KG1 (cell line): Measurements from ENCODE around the gene COPZ2.
"Not testable (repeated sequence)": the region's sequence is repeated elsewhere in the genome, so short reads cannot be mapped to it uniquely, and the experiment has no call there.

Source experiments
- DNase-seq: peaks from one replicate; lab custom pipeline; 2025; lab: John Stamatoyannopoulos, UW

Gene COPZ2

DNA sequence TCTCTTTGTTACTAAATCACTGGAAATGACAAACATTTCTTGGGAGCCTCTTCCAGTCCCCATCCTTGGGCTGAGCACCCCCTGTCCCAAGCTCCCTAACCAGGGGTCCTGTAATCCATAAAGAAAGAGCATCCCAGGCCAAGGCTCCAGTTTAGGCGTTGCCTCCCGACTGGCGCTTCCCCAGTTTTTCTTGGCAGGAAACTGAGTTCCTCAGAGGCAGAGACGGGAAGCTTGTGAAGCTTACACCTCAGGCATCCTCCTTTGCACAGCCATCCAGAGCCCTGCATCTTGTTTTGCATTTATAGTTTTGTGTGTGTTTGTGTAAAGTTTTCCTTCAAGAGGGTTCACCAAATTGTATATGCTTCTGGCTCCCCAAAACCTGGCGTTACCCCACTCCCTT, 7.1 kb downstream of the COPZ2 start:
- no peak for DNase-seq

DNA sequence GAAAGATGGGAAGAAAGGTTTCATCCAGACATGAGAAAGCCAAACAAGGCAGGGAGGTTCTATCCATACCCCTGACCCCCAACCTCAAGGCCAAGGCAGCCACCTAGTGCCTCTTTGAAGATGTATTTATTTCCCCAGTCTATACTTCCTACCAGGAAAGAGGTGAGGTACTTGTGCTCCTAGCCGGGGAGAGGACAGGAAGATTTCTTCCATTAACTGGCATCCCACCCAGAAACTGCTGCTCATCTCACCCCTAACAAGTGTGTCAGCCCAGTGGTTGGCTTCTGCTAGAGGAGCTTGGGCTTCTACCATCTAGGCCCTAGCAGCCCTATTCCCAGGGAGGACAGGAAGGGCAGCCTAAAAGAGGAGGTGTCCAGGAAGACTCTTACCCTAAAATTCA, 8.9 kb downstream of the COPZ2 start:
- DNase-seq: no peak

DNA sequence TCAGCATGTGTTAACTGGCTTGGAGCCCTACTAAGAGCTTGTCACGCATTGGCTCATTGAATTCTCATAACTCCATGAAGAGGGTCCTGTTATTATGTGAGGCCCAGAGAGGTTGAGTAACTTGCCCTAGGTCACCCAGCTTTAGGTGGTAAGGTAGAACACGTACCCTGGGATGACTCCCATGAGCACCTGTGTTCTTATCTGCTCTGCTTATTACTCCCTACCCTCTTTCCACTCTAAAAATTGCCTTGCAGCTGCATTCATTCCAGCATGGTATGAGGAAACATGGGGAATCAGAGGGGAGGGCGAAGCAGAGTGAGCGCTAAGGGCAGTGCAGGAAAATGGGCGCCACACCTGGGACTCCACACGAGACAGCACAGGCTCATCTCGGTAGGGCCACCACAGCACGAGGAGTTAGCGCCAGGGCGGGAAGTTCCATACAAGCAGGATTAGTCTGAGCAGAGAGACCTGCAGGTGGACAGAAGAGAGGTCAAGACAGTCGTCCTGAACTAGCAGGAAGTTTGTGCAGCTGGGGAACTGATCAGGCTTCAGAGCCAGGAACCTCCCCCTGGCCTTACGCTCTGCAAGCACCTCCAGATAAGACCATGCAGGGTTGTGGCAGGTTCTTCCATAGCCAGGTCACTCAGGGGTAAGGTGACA, 10.1 kb downstream of the COPZ2 start:
- DNase-seq: no peak

DNA sequence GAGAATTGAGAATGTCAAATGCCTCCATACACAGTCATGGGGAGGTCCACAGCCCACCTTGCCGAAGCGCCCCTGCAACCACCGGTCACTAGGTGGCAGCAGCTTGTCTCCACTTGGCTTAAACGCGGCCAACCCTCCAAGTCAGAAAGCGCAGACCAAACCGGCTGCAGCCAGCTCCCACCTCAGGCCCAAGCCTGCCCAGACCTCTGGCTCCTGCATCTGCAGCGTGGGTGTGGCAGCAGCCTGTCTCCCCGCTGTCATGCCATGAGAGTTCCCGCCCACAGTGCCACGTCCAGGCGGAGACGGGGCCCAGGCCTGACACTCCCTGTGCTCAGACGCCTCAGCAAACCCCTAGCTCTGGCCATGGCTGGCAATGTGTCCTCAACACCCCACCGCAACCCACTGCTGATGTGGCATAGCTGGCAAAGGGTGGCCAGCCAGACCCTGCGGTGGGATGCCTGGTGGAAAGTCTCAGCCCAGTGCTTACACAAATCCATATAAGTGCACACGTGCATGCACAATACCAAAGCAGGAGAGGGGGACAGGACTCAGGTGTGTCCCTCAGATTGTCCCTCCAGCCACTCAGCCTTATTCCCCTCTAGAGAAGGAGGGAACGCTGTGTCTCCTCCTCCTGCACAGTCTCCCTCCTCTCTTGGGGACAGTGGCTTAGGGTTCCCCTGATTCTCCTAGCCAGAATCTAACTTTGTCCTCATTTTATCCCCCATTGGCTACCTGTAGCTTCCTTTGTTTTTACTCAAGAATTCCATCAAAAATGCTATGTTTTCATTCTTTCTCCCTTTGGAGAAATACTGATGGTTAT, 10.9 kb downstream of the COPZ2 start:
- DNase-seq: peak; percentile 26

DNA sequence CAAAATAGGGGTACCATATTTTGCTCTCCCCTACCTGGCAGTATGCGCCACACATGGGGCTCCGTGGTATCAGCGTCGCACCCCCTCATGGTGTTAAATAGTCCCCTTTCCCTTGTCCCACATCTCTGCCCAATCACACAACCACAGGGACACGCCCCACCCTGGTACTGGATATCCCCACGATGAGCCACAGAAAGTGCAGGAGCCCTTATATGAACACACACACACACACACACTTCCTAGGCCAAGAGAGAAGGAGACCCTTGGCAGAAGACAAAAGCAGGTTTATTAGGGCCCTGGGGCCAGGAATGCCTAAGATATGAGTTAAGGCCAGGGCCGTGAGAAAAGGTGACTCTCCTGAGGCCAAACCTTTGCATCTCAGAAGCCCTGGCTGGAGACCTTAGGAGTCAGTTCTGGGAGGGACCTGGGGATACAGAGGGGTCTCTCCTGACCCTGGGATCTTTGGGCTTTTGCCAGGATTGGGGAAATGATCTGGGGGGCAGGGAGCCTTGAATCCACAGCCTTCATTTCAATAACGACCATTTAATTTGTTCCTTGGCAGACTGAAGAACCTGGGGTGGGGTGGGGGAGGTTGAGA, 11.6 kb downstream of the COPZ2 start:
- DNase-seq: no peak

DNA sequence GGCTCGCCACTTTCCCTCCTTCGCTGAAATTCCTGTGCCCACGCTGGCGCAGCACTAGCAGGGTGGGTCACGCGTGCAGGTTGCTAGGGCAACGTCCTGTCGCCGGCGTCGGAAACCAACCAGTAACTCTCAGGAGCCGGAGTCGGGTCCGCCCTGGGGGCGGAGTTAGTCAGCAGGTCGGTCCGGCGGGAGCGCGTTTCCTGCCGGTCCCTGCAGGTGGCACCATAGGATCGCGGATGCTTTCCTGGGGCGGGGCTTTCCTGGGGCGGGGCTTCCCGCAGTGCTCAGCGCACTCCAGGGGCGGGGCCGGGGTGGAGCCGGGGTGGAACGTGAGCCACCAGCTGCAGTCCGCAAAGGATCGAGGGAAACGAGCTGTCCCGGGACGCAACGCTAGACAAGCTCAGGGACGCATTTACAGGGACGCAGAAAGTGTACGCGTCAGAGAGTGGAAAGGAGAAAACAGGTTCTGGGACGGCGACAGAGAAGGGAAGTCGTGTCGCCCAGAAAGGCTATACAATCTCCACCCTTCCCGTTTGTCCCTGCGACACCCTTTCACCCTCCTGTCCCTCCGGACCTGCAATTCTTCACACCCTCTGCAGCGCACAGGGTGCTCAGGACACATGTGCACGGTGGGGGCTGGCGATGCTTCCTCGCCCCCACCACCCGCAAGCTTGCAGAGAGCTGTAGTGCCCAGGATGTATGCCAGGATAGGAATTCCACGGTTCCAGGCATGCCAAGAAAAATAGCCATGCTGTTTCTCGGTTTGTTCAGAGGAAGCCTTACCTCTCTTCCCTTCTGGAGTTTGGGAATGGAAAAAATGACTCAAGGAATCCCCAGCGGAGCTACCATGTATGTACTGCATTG, 12.3 kb downstream of the COPZ2 start:
- peak; percentile 92 for DNase-seq

DNA sequence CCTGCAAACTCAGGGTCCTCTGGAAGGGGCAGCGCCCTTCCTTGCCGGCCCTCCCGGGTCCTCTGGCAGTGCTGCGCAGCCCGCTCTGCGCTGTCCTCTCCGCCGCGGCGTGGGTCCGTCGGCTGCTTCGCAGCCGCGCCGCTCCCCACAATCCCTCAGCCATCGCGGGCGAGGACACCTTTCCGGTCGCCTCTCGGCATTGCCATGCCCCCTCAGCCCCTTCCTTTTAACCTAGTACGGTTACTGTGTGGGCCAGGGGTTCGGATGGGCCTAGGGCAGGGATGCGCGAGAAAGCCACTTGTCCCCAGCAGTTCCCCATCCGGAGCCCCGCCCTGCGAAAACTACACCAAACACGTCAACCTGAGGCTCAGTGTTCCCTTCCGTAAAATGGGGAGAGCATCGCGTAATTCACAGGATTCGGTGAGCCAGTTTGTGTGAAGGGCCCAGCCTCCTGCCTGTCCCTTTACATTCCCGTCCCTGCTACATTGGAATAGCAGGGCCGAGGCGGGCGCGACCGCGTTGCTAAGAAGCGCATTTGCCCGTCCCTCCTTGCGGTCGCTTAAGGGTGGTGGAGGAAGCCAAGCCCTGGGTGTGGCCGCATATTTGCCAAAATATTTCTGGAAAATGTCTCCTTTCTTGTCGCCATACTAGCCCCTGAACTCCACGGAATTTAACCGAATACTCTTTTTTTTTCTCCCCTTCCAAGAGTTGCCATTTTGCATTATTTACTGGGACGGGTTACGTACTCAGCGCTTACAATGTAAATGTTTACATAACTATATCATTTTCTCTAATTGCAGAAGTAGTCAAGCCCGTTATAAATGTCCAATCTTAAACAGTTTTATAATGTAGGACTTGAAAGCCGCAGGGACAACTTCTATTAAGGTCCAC, 13.2 kb downstream of the COPZ2 start:
- DNase-seq: no peak

DNA sequence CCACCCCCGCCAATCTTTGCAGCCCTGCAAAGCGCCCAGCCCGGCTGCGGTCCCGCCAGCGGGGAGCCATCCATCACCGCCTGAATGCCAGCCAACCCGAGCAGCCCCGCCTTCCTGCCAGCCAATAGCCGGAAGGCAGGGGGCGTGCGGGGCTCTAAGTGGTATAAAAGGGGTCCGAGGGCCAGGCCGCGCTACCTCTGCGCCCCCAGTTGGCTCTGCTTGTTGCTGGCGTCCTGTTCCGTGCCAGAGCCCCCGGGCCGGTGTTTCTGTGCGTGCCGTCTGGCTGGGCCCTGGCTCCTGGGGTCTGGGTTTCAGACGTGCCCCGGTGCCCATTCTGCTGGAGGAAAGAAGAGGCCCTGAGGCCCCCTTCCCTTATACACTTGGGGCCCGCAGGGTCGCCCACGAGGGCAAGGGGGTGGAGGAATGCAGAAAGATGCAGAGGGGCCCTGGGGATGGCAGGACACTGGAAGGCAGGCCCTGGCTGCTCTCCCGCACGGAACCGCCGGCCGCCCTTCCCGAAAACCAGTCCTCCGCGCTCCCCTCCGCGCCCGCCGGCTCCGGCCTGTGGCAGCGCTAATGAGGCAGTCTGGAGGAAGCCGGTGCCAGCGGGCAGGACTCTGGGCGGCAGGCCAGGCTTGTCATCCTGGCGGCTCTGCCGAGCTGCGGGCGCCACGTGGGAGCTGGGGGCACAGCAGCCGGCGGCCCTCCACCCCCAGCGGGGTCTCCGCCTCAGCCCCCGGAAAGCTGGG, 14.0 kb downstream of the COPZ2 start:
- no peak for DNase-seq

DNA sequence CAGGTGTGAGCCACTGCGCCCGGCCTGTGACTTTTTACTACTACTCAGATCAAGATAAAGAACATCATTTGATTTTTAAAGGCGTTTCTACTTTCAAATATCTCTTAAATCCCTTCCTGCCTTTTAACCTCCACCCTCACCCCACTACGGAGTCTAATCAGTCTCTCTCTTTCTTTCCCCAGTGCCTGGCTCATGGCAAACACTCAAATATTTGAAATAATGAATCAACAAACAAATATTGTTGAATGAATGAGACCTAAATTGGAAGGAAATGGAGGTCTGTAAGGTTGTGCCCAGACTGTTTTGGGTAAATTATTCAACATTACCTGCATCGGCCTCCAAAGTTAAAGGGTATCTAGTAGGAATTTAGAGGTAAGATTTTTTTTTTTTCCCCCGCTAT, 14.7 kb downstream of the COPZ2 start:
- no peak for DNase-seq

DNA sequence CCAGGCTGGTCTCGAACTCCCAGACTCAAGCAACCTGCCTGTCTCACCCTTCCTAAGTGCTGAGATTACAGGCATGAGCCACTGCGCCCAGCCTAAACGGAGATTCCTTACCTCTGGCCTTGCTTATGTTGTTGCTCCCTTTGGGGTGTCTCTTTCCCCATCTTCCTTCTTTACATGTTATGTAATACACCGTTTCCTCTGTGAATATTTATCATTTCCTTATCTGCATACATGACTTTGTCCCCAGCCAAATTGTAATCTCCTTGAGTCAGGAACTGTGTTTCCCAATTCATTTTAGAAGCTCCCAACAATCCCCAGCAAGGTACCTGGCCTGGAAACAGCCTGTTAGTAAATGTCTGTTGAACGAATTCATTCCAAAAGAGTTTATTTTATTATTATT, 15.7 kb downstream of the COPZ2 start:
- no peak for DNase-seq

DNA sequence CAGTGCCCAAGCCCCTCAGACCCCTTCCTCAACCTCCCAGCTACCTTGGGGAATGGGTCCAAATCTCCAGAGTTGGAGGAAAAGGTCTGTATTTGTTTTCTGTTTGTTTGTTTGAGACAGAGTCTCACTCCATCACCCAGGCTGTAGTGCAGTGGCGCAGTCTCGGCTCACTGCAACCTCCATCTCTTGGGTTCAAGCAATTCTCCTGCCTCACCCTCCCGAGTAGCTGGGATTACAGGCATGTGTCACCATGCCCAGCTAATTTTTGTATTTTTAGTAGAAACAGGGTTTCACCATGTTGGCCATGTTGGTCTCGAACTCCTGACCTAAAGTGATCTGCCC, 19.8 kb downstream of the COPZ2 start:
- not testable (repeated sequence) for DNase-seq

DNA sequence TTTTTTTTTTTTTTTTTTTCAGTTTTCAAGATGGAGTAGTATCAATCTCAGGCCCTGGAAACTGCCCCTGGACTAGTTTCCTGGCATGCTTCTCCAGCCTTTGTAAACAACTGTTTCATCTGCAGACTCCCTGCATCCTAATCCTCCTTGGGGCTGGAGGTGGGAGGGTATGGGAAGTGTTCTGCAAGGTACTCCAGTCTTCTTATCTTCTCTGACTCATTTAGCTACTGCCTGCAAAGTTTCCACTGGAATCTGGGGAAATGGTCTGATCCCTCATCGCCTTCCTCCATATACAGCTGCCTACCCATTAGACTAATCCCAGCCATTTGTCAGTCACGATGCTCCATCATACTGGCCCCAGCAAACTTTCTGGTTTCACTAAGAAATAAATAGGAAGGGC, 21.5 kb downstream of the COPZ2 start:
- no peak for DNase-seq

DNA sequence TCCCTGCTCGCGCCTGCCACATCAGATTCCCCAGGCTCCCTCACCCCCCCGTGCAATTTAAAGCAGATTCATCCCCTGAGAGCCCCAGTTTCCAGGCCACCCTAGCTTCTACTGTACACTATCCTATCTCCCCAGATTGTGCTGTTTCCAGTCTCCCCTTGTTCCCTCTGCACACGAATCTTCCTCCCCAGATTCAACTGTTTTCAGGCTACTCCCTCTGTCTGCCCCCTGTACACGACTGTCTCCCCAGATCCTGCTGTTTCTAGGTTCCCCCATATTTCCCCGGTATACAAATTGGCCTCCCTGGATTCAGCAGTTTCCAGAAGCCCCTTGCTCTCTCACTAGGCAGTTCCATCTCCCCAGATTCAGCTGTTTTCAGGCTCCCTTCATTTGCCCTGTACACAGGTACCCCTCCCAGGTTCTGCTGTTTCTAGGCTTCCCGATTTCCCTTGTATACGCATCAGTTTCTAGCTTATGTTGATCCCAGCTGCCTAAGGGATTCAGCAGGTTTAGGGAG, 22.9 kb downstream of the COPZ2 start:
- no peak for DNase-seq

DNA sequence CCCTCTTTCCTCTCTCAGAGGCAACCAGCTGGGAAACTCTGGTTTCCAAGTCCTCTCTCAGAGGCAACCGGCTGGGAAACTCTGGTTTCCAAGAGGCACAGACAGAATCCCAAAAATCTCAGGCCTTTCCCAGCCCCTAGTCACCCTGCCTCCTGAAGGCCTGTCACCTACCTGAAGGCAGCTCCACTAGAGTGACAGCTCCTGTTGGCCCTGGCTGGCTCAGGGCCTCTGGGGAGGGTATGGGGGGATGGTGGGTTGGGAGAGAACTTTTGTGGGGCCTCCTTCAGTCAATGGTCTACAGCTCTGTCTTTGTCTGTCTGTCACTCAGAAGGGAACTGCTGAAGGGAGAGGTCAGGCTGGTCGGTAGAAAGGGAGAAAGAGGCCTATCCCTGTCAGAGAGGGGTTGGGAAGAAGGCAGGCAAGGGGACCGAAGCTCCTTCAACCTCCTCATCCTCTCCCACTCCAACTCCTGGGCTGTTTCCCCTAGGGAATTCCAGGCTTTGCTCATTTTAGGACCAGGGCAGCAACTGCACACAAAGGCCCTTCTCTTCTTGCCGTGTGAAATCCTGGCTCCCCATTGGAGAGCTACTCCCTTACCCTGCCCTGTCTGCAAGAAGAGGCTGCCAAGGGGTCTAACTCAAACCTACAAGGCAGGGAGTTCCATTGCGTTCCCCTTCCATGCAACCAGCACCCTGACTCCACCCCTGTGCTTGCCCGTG, 23.6 kb downstream of the COPZ2 start:
- DNase-seq: no peak

DNA sequence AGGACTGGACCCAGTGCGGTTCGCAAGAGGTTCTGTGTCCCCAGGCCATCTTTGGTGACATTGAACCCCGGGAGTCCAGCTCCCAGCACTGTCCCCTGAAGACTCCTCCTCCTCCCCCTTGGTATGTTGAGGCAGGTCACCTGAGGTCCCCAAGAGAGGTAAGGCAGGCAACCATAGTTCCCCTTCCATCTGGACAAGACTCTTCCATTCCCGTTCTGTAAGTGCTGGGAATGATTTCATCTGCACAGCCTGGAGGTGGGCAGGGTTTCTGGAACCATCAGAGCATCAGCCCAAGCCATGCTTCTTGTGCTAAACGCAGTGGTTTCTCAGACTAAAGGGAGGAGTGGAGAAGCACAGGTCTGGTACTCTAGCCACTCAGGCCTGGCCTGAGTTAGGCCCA, 24.9 kb downstream of the COPZ2 start:
- DNase-seq: no peak

DNA sequence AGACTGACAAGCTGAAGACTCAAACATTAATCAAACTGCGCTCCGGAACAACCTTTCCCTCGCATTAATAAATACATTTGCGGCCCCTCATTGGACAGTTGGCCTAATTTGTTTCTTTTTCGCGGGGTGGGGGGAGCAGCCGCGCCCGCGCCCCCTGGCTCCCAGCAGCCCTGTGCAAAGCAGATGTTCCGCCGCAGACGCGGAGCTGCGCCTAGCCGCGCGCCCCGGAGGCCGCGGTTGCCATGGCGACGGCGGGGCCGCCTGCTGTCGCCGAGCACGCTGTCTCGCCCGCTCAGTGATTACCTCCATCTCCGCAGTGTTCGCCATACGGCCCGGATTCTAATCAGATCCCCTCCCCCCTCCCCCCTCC, 25.5 kb downstream of the COPZ2 start:
- DNase-seq: no peak

DNA sequence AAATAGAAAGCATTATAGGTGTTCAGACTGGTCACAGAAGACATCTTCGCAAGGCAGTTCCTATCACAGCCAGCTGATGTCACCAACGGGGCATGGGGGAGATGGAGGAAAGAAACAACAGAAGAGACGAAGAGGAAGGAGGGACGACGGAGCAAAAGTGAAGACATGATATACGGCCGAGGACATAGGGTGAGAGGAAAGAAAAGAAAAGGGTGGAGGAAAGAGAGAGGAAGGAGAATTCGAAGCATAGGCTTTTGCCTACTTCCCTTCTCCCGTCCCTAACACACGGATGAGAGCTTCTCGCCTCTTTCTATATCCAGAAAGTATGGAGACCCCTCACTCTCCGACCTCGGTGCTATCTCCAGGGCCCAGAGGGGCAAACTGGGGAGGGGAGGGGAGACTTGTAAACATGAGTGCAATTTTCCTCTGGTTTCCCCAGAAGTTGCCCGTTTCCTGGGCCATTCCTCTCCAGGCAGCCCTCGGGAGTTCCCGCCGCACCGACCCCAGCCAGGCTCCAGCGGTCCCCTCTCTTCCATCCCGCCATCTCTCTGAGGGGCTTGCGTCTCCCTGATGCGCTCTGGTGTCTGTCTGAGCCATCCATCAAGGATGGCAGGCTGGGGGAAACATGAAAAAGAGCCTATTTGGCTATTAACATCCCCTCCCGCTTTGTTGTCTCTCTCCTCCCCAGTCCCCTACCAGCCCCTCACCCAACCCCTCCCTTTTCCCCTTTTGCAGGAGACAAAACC, 26.0 kb downstream of the COPZ2 start:
- DNase-seq: no peak

DNA sequence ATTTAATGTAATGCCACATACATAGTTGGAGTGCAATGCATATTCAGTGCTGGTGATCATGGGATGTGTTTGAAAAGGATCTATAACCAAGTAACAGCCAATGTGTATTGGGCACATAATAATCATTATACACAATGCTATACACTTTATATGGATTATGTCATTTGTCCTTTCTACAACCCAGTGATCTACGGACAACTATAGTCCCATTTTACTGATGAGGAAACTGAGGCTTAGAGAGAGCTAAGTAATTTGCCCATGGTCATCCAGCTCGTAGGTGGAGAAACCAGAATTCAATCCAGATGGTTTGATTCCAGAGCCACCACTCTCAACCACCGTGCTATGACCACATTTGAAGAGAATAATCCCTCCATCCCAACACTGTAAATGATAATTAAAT, 27.4 kb downstream of the COPZ2 start:
- DNase-seq: no peak
